ENCODE measurements around the gene RNF169. TPM values are rescaled to one million over a fixed set of nuclear protein-coding genes. Genes with fewer than 3 reads are reported as not detected.

RNF169 gene
- total and polyA plus RNA-seq, 2 of the 8 experiments (the other 6 are each of a cell fraction or from before 2014, with no cell fraction given), result 3.6 to 12.5 TPM

- H3K27me3 ChIP-seq (replicated peaks in 1 of 4; ENCODE audit: control insufficient read depth in 3 of 4, extremely low read depth in 1 of 4, insufficient read depth in 3 of 4, low read length in 3 of 4), result no peaks in the 10 kb centered on the region
- H3K14ac ChIP-seq (ENCODE audit: insufficient read length), result no peak overlapping the region
- no peaks in the 10 kb centered on the region; the same call in 1 of the 2 replicates for H3K79me1 ChIP-seq (ENCODE audit: low read depth, low read length)
- H4K5ac ChIP-seq (ENCODE audit: insufficient read length, low read depth, low read length), result no peak overlapping the region
- no peaks in the 10 kb centered on the region for H3K79me2 ChIP-seq (ENCODE audit: control insufficient read depth in 1 of 2, insufficient read depth in 2 of 2, low read length in 2 of 2)
- peaks cover 3% of the 10 kb centered on the region in 2 experiments; a peak in 1 of 4 replicates for H3K9me3 ChIP-seq (ENCODE audit: insufficient read depth in 2 of 2, low read depth in 1 of 2, low read length in 1 of 2)
- no peak overlapping the region for H3K4me2 ChIP-seq (ENCODE audit: insufficient read depth in 1 of 2, low read depth in 2 of 2, low read length in 2 of 2)
- TF ChIP-seq BCL11A (IDR thresholded peaks at IDR 0.05; ENCODE audit: low read depth in 2 of 2, low read length in 2 of 2), result no peak
- TF ChIP-seq FOSL1 (IDR thresholded peaks at IDR 0.05; ENCODE audit: insufficient read depth, low read depth, low read length), result no peak
- TF ChIP-seq RAD21 (IDR thresholded peaks at IDR 0.05 in 1 of 2, conservative IDR thresholded peaks at IDR 0.05 in 1 of 2; ENCODE audit: low read depth in 2 of 2, low read length in 2 of 2), result no peak
- no peak for TF ChIP-seq MAFK (IDR thresholded peaks at IDR 0.05; ENCODE audit: low read depth, low read length)
- no peak overlapping the region for H2BK12ac ChIP-seq (ENCODE audit: low read depth, low read length)
- H2AFZ ChIP-seq (ENCODE audit: low read length), result no peak overlapping the region
- DNase-seq (ENCODE audit: low read depth in 1 of 2, low spot score in 2 of 2), result no peak
- no peak overlapping the region for H3K9ac ChIP-seq (replicated peaks in 1 of 4; ENCODE audit: extremely low read depth in 1 of 4, low read depth in 3 of 4, low read length in 3 of 4)
- H2AK5ac ChIP-seq (ENCODE audit: low read depth, low read length), result no peak overlapping the region
- no peak overlapping the region for H3K4me3 ChIP-seq (ENCODE audit: extremely low read depth in 1 of 4, insufficient read depth in 2 of 4, low read depth in 3 of 4, low read length in 4 of 4)
- peaks cover 1 to 2% of the 10 kb centered on the region in 2 experiments for H4K20me1 ChIP-seq (replicated peaks in 1 of 2; ENCODE audit: control insufficient read depth in 1 of 2, insufficient read depth in 2 of 2, low read length in 2 of 2)
- no peak overlapping the region for H3K56ac ChIP-seq (replicated peaks; ENCODE audit: insufficient read length, low read depth, low read length)
- H3K4ac ChIP-seq (replicated peaks; ENCODE audit: insufficient read length, low read depth, low read length), result no peak overlapping the region
- H4K8ac ChIP-seq (ENCODE audit: extremely low read depth, insufficient read depth, low read length), result no peak overlapping the region
- H3K23me2 ChIP-seq (ENCODE audit: low read depth, low read length), result no peaks in the 10 kb centered on the region
- ChIA-PET CTCF (ENCODE audit: partially characterized antibody) (interaction anchor here (0.7 to 1.4 kb wide), 3 partner anchors 25 to 943 kb away, joined by 3 to 4 read pairs (median 3); no protein-coding TSS in a partner anchor), POLR2A (ENCODE audit: partially characterized antibody) (interaction anchor here (0.6 kb wide), 1 partner anchor 385 kb away, joined by 3 read pairs; no protein-coding TSS in a partner anchor)
- WGBS, 2 experiments (ENCODE audit: extremely low coverage in 1 of 2, insufficient coverage in 1 of 2, insufficient read length in 1 of 2, insufficient replicate concordance in 2 of 2, low coverage in 1 of 2, low lambda C conversion rate in 2 of 2, missing lambda C conversion rate in 1 of 2), result 80% methylated on average over 3 of the region's 3 CpGs; no CpG with 5 or more reads in 1 of the 2 experiments
- no peak overlapping the region for H4K91ac ChIP-seq (replicated peaks; ENCODE audit: insufficient read length, low read length)
- H2BK120ac ChIP-seq (replicated peaks; ENCODE audit: low read depth, low read length), result no peak overlapping the region
- no peaks in the 10 kb centered on the region for H3K4me1 ChIP-seq (replicated peaks in 1 of 4; ENCODE audit: control insufficient read depth in 3 of 4, insufficient read depth in 4 of 4, low read length in 3 of 4)
- FAIRE-seq, result no peak
- no peak overlapping the region for H2BK15ac ChIP-seq (ENCODE audit: low read length)
- no peak overlapping the region for H3K18ac ChIP-seq (ENCODE audit: extremely low read depth, low read length)
- no peak overlapping the region for H2BK5ac ChIP-seq (ENCODE audit: low read depth, low read length)
- no peak overlapping the region for H3K23ac ChIP-seq (ENCODE audit: insufficient read length)
- peaks cover 0 to 7% (median 0%) of the 10 kb centered on the region in 4 experiments; a peak in 3 of 8 replicates for H3K36me3 ChIP-seq (ENCODE audit: control insufficient read depth in 2 of 4, insufficient read depth in 4 of 4, low read length in 3 of 4)
- H2BK20ac ChIP-seq (ENCODE audit: low read length), result no peak overlapping the region
- no peak overlapping the region for H3K27ac ChIP-seq (ENCODE audit: low read depth, low read length)
Observed at GRCh38 chr11:74818283-74818946, 69.8 kb downstream of the RNF169 start.

Measured in H1 (cell line).